Measurements from ENCODE around the gene KCNMB2.

Gene KCNMB2

DNA sequence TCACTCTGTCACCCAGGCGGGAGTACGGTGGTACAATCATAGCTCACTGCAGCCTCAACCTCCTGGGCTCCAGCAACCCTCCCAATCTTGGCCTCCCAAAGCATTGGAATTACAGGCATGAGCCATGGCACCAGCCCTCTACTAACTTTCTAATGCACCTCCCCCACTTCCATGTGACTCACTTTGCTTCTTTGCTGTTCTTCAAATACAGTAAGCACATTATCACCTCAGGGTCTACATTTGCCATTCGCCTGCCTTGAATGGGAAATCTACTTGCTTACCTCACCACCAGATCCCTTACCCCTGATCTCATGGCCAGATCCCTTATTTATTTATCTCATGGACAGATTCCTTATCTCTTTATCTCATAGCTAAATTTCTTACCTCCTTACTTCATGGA is 235.3 kb downstream of the KCNMB2 start:
- Mint-ChIP-seq H3K27ac (no peak overlapping the region), H3K36me3 (ENCODE audit: low read depth) (no peaks in the 10 kb centered on the region), H3K9me3 (no peaks in the 10 kb centered on the region), H3K27me3 (ENCODE audit: low read depth) (no peaks in the 10 kb centered on the region), H3K4me1 (no peaks in the 10 kb centered on the region), H3K4me3 (no peak overlapping the region)
- TF ChIP-seq, protein P1, sequence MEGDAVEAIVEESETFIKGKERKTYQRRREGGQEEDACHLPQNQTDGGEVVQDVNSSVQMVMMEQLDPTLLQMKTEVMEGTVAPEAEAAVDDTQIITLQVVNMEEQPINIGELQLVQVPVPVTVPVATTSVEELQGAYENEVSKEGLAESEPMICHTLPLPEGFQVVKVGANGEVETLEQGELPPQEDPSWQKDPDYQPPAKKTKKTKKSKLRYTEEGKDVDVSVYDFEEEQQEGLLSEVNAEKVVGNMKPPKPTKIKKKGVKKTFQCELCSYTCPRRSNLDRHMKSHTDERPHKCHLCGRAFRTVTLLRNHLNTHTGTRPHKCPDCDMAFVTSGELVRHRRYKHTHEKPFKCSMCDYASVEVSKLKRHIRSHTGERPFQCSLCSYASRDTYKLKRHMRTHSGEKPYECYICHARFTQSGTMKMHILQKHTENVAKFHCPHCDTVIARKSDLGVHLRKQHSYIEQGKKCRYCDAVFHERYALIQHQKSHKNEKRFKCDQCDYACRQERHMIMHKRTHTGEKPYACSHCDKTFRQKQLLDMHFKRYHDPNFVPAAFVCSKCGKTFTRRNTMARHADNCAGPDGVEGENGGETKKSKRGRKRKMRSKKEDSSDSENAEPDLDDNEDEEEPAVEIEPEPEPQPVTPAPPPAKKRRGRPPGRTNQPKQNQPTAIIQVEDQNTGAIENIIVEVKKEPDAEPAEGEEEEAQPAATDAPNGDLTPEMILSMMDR (IDR thresholded peaks at IDR 0.05; ENCODE audit: unreplicated experiment in 3 of 3), result no peak

DNA sequence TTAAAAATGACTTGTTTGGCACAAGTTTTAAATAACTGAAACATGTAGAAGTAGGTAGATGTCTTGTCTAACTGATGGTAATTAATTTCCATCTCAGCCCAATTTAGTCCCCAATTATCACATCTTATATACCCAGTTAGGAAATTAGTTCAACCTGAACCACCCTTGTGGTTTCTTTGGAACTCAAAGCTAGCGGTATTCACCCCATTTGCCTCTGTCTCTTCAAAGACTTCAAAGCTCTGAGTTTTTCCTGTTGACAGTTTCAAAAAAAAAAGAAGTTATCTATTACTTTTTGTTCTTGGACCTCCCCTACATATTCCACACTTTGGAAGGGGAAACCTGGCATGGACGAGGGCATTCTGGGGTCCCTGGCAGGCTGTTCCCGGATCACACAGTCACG is 236.5 kb downstream of the KCNMB2 start:
- Mint-ChIP-seq H3K4me3 (no peak overlapping the region), H3K36me3 (ENCODE audit: low read depth) (no peaks in the 10 kb centered on the region), H3K9me3 (no peaks in the 10 kb centered on the region), H3K27ac (no peak overlapping the region), H3K27me3 (ENCODE audit: low read depth) (no peaks in the 10 kb centered on the region), H3K4me1 (no peaks in the 10 kb centered on the region)
- TF ChIP-seq, protein P1 (IDR thresholded peaks at IDR 0.05; ENCODE audit: unreplicated experiment in 3 of 3), result no peak

DNA sequence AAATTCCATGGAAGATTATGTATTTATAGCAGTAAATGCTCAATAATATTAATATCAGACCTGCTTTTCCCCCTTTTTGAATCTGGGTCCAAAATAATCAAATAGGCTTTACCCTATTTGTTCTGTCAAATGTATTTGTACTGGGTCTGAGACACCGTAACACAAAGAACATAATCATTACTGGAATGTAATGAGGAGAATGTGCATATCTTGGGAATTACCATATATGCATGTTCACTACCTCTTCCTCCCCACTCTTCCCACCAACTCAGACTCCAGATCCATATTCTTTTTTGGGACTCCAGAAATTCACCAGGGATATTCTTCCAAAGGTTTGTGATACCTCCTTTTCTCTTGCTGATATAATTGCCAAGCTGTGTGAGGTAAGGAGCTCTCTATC is 237.1 kb downstream of the KCNMB2 start:
- H3K36me3 Mint-ChIP-seq (ENCODE audit: low read depth), result no peaks in the 10 kb centered on the region
- no peak overlapping the region for H3K27ac Mint-ChIP-seq
- H3K9me3 Mint-ChIP-seq, result no peaks in the 10 kb centered on the region
- no peak overlapping the region for H3K4me3 Mint-ChIP-seq
- H3K4me1 Mint-ChIP-seq, result no peaks in the 10 kb centered on the region
- TF ChIP-seq, protein P1 (IDR thresholded peaks at IDR 0.05; ENCODE audit: unreplicated experiment in 3 of 3), result no peak
- peaks cover under 1% of the 10 kb centered on the region for H3K27me3 Mint-ChIP-seq (ENCODE audit: low read depth)

DNA sequence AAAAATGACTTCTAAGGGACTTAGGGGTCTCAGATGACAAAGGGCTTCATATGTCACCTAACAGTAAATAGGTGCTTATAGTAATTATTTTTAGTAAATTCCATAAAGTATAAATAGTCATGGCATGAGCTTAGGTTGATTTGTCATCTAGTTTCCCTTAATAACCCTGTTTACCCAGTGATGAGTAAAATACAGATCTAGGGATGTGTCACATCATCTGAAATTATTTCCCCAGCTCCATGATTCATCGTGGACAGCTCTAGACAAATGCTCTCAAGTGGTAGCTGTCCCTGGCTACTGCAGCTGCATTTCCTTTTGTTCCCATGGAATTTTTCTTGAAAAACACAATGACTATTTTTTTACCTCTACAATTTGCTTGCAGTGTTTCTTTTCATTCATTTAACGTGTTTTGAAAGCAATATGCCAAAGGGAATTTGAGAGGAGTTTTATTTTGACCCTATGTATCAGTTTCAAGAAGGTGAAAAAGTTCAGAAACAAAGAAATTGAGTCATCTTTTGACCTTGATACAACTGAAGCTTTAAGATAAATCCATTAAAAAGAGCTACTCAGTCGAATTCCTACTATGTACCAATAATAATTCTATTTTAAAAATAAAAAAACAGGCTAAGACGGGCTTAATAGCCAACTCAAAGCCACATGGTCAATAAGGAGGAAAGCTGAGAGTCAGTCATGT is 241.6 kb downstream of the KCNMB2 start:
- Mint-ChIP-seq H3K4me1 (no peaks in the 10 kb centered on the region), H3K4me3 (no peak overlapping the region), H3K27me3 (ENCODE audit: low read depth) (peaks cover 3% of the 10 kb centered on the region), H3K27ac (no peak overlapping the region), H3K9me3 (no peaks in the 10 kb centered on the region), H3K36me3 (ENCODE audit: low read depth) (no peaks in the 10 kb centered on the region)
- TF ChIP-seq, protein P1 (IDR thresholded peaks at IDR 0.05; ENCODE audit: unreplicated experiment in 3 of 3), result no peak

DNA sequence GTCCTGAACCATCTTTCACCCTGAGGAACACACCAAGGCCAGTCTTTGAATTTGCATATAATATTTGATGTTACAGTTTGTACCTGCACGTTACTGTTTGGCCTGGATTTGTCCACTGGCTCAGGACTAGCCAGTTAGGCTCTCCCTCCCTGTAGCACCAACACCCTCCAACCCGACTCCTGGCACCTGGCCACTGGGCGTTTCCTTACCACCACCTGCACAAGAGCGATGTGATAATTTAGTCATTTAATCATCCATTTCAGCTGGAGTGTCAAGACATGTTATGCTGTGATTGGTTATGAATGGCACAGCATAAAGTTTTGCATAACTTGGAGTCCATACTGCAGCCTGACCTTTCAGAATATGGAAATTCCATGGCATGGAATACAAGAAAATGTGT is 242.4 kb downstream of the KCNMB2 start:
- no peak overlapping the region for H3K27ac Mint-ChIP-seq
- no peaks in the 10 kb centered on the region for H3K9me3 Mint-ChIP-seq
- no peaks in the 10 kb centered on the region for H3K4me1 Mint-ChIP-seq
- peaks cover 3% of the 10 kb centered on the region for H3K27me3 Mint-ChIP-seq (ENCODE audit: low read depth)
- no peak overlapping the region for H3K4me3 Mint-ChIP-seq
- no peaks in the 10 kb centered on the region for H3K36me3 Mint-ChIP-seq (ENCODE audit: low read depth)
- TF ChIP-seq, protein P1 (IDR thresholded peaks at IDR 0.05; ENCODE audit: unreplicated experiment in 3 of 3), result no peak

DNA sequence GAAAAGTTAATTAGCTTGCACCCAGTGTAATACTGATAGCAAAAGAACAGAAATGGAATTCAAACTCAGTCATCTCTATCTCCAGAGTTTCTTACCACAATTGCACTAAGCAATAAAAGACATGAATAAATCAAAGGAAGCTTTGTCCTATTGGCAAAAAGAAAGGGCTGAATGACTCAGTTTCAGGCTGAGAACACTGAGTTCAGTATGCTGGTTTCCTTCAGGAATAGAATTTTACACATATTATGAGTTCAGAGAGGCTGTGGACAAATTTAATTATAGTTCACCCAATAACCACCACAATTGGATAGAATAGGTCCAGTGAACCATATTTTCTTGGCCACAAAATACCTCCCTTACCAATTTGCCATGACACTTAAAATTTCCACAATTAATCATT is 249.7 kb downstream of the KCNMB2 start:
- Mint-ChIP-seq H3K9me3 (peaks cover 6% of the 10 kb centered on the region), H3K4me1 (no peaks in the 10 kb centered on the region), H3K36me3 (ENCODE audit: low read depth) (no peaks in the 10 kb centered on the region), H3K4me3 (no peak overlapping the region), H3K27me3 (ENCODE audit: low read depth) (no peaks in the 10 kb centered on the region), H3K27ac (no peak overlapping the region)
- TF ChIP-seq, protein P1 (IDR thresholded peaks at IDR 0.05; ENCODE audit: unreplicated experiment in 3 of 3), result no peak
